Right lobe of liver (tissue), 6 donors: ENCODE results near the gene RASSF10. TPM values are rescaled to one million over a fixed set of nuclear protein-coding genes. Genes with fewer than 3 reads are reported as not detected.

ENCODE experiments used
- ATAC-seq, 4 donors: fragments of 200-7000 bp; cut with Tn5 transposase; one replicate each; pipeline ENCODE4 v1.9.1; 2020; ENCODE audit warnings: mild to moderate bottlenecking in 4 of 4, moderate library complexity in 4 of 4
- DNase-seq, 3 donors: peaks; one replicate each; pipeline ENCODE4 v3.0.0-alpha.2; 2020
- H3K27ac ChIP-seq, 3 donors: fragments of 200-600 bp; one replicate each; pipeline ENCODE4 v1.8.0; 2022
- H3K27me3 ChIP-seq, 2 donors: fragments of 200-600 bp; one replicate each; pipeline ENCODE4 v1.8.0; 2022
- H3K36me3 ChIP-seq, 4 donors: fragments of 200-600 bp; sonication (generic) in 1 of 4; one replicate each; pipeline versions ENCODE4 v1.5.1 to v1.8.0; 2017 to 2022; ENCODE audit warnings: control low read depth in 1 of 4
- H3K4me1 ChIP-seq, 4 donors: fragments of 200-600 bp; sonication (generic) in 1 of 4; one replicate each; pipeline versions ENCODE4 v1.5.1 to v1.8.0; 2017 to 2022; ENCODE audit warnings: control low read depth in 1 of 4
- H3K4me3 ChIP-seq, 3 donors: fragments of 200-600 bp; one replicate each; pipeline ENCODE4 v1.8.0; 2022
- H3K9me3 ChIP-seq, 4 donors: fragments of 200-600 bp; sonication (generic) in 1 of 4; one replicate each; pipeline versions ENCODE4 v1.5.1 to v1.8.0; 2017 to 2022; ENCODE audit warnings: control low read depth in 1 of 4
- POLR2A ChIP-seq: fragments of 450-650 bp; IDR thresholded peaks from one replicate; pipeline ENCODE4 v1.6.1; 2017; ENCODE audit warnings: antibody characterized with exemption, mild to moderate bottlenecking
- WGBS: methylation state at CpG from one replicate; pipeline ENCODE4 v1.1.6; 2018; ENCODE audit warnings: low coverage, low lambda C conversion rate; ENCODE audit not compliant: insufficient coverage; ENCODE audit errors: missing lambda C conversion rate; 5-methylcytosine and 5-hydroxymethylcytosine counted together
- intact Hi-C, 2 donors: fragments of 100-400 bp; cut with DNase I; formaldehyde crosslinking; loops; one replicate each; pipeline versions ENCODE4 v1.11.2 to v1.14.1; 2022
- total RNA-seq, 6 experiments: library from RNA; depleted of rRNA in 2 of 6; stranded (reverse); fragments of >200 nt in 2 of 6; fragmentation: NEBNext Ultra II Directional in 3 of 6; extraction: Animal tissue kit (Norgen Biotek cat#: 25700) in 3 of 6; gene quantifications; one replicate each; pipeline versions ENCODE4 v1.1.0 to v1.2.4, GENCODE V29; 2016 to 2023
- TF ChIP-seq, protein P1 (sequence below), 4 donors: fragments of 200-600 bp in 3 of 4; fragments of 450-650 bp in 1 of 4; IDR thresholded peaks; one replicate each; pipeline versions ENCODE4 v1.5.1 to v1.8.0; 2016 to 2022; ENCODE audit warnings: antibody characterized with exemption in 4 of 4, mild to moderate bottlenecking in 2 of 4
- donor health status: DM: no; HTN: yes; CAD: no.
- donor health status: DM: no; HTN: no; CAD: no.
- donor health status: DM: no; HTN: no; CAD: no.
- donor health status: DM: no; HTN: yes; CAD: no.
- donor health status: DM: no; HTN: yes; CAD: no.

The RASSF10 gene
- total RNA-seq, 6 experiments from 2014 or later = 0.11 to 0.49 TPM; not detected in 4

- TF ChIP-seq POLR2A = no peak
- TF ChIP-seq, protein P1, sequence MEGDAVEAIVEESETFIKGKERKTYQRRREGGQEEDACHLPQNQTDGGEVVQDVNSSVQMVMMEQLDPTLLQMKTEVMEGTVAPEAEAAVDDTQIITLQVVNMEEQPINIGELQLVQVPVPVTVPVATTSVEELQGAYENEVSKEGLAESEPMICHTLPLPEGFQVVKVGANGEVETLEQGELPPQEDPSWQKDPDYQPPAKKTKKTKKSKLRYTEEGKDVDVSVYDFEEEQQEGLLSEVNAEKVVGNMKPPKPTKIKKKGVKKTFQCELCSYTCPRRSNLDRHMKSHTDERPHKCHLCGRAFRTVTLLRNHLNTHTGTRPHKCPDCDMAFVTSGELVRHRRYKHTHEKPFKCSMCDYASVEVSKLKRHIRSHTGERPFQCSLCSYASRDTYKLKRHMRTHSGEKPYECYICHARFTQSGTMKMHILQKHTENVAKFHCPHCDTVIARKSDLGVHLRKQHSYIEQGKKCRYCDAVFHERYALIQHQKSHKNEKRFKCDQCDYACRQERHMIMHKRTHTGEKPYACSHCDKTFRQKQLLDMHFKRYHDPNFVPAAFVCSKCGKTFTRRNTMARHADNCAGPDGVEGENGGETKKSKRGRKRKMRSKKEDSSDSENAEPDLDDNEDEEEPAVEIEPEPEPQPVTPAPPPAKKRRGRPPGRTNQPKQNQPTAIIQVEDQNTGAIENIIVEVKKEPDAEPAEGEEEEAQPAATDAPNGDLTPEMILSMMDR (IDR thresholded peaks at IDR 0.05) = no peak
- ATAC-seq (no peak), DNase-seq (no peak)
- no peak overlapping the region for H3K4me3 ChIP-seq
- no peak overlapping the region for H3K27ac ChIP-seq
- H3K27me3 ChIP-seq = no peaks in the 10 kb centered on the region
- WGBS = 68% methylated on average over 4 of the region's 4 CpGs
- H3K9me3 ChIP-seq = no peaks in the 10 kb centered on the region
- no peaks in the 10 kb centered on the region for H3K4me1 ChIP-seq
- H3K36me3 ChIP-seq = no peaks in the 10 kb centered on the region
- intact Hi-C loops = no loop called here
Observed at GRCh38 chr11:13047884-13048283, 38.8 kb downstream of the RASSF10 start.

DNA sequence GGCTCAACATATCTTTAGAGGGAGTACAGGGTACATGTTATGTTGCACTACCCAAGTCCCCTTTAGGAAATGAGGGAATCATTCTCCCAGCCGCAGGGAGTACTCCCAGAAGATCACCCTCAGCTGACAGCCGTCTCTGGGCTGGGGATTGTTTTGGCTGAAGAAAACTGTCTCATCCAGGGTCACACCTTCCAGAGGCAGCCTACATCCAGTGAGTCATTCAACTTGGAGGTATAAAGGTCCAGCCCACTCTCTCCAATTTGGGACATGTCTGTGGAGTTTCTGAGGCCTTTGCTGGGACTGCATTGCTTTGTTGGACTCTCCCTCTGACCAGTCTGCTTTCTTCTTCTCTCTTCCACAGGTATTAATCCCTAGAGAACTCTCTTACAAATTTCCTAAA, 42.1 kb downstream of the RASSF10 start:
- 63% methylated on average over 2 of the region's 2 CpGs for WGBS
- intact Hi-C loops = no loop called here
- H3K4me3 ChIP-seq = no peak overlapping the region
- H3K27me3 ChIP-seq = no peaks in the 10 kb centered on the region
- H3K27ac ChIP-seq = no peak overlapping the region
- H3K9me3 ChIP-seq = no peaks in the 10 kb centered on the region
- no peak for DNase-seq
- no peaks in the 10 kb centered on the region for H3K36me3 ChIP-seq
- no peaks in the 10 kb centered on the region for H3K4me1 ChIP-seq
- ATAC-seq = no peak
- TF ChIP-seq POLR2A = no peak
- TF ChIP-seq, protein P1 (IDR thresholded peaks at IDR 0.05) = no peak

DNA sequence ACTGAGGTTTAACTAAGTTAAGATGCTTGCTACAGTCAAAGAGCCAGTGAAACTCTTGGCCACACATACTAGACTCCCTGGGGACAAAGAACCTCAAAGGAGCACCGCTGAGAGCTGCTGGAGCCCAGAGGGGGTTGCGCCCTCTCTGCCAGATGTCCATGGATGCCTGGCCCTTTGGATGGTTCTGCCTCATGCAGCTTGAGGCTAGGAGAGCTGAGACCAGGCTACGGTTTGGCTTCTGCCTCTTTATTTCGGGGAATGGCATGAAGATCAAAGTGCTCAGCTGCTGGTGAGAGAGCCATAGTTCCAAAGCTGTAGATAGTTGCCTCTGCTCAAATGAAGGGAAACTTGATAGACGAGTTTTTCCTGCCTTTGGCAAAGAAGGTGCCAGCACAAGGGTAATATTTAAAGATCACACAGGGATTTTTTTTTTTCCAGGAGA, 43.0 kb downstream of the RASSF10 start:
- no peak overlapping the region for H3K4me3 ChIP-seq
- no peak overlapping the region for H3K27ac ChIP-seq
- no peaks in the 10 kb centered on the region for H3K27me3 ChIP-seq
- H3K36me3 ChIP-seq = no peaks in the 10 kb centered on the region
- no peaks in the 10 kb centered on the region for H3K4me1 ChIP-seq
- TF ChIP-seq, protein P1 (IDR thresholded peaks at IDR 0.05) = no peak
- no peak for TF ChIP-seq POLR2A
- ATAC-seq (no peak), DNase-seq (no peak)
- intact Hi-C loops = no loop called here
- 74% methylated on average over 5 of the region's 5 CpGs for WGBS
- H3K9me3 ChIP-seq = no peaks in the 10 kb centered on the region

DNA sequence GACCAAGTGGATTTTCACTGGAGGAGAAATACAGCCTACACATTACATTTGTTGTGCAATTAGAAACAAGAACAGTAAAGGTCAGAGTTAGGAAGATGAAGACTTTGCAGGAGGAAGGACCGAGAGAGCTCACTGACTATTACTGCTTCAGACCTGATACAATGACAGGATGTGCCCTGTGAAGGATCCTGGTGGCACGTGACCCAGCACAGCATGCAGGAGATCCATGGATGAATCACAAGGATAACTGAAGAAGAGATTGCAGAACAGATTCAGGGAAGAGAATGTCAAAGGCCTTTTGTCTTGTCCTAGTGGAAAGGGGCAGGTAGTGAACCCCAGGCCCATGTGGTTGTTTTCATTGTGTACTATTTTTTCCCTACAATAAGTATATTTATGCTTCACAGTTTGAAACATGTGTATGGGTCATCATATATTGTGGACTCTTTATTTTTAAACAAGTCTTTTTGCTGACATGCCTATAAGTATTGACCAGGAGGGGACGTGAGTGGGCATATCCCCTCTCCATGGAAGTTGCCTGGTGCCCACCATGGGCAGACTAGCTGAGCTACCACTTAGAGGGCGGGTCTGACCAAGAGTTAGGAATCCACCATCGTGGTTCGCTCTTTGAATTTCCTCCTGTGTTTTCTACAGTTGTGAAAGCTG, 44.3 kb downstream of the RASSF10 start:
- no peaks in the 10 kb centered on the region for H3K27me3 ChIP-seq
- WGBS = 69% methylated on average over 6 of the region's 6 CpGs
- no peaks in the 10 kb centered on the region for H3K9me3 ChIP-seq
- TF ChIP-seq POLR2A = no peak
- TF ChIP-seq, protein P1 (IDR thresholded peaks at IDR 0.05) = no peak
- H3K4me3 ChIP-seq = no peak overlapping the region
- intact Hi-C loops = no loop called here
- H3K27ac ChIP-seq = no peak overlapping the region
- no peaks in the 10 kb centered on the region for H3K4me1 ChIP-seq
- DNase-seq (no peak), ATAC-seq (peak in 1 of 4 donors; percentile 28)
- H3K36me3 ChIP-seq = no peaks in the 10 kb centered on the region
